ENCODE measurements around the gene RCE1.

The RCE1 gene

GRCh38 chr11:66886671-66887221, 43.5 kb downstream of the RCE1 start:
- no peak for DNase-seq (ENCODE audit: low spot score)
- no peak for TF ChIP-seq CTCF (IDR thresholded peaks at IDR 0.05; ENCODE audit: extremely low read depth, missing control alignments)

GRCh38 chr11:66887526-66887925, 44.3 kb downstream of the RCE1 start:
- DNase-seq (ENCODE audit: low spot score) = no peak

GRCh38 chr11:66888282-66888681, 45.0 kb downstream of the RCE1 start:
- DNase-seq (ENCODE audit: low spot score) = no peak
- TF ChIP-seq CTCF (IDR thresholded peaks at IDR 0.05; ENCODE audit: extremely low read depth, missing control alignments) = no peak

More at GRCh38 chr11:66887526-66887925, 44.3 kb downstream of the RCE1 start:
- TF ChIP-seq CTCF (IDR thresholded peaks at IDR 0.05; ENCODE audit: extremely low read depth, missing control alignments) = no peak

GRCh38 chr11:66889960-66890359, 46.7 kb downstream of the RCE1 start:
- no peak for TF ChIP-seq CTCF (IDR thresholded peaks at IDR 0.05; ENCODE audit: extremely low read depth, missing control alignments)
- DNase-seq (ENCODE audit: low spot score) = no peak

- TF ChIP-seq CTCF (IDR thresholded peaks at IDR 0.05; ENCODE audit: extremely low read depth, missing control alignments) = no peak
- DNase-seq (ENCODE audit: low spot score) = peak; percentile 88
Measured at GRCh38 chr11:66891851-66892660, 48.8 kb downstream of the RCE1 start.

- no peak for DNase-seq (ENCODE audit: low spot score)
- no peak for TF ChIP-seq CTCF (IDR thresholded peaks at IDR 0.05; ENCODE audit: extremely low read depth, missing control alignments)
Measured at GRCh38 chr11:66892911-66893310, 49.7 kb downstream of the RCE1 start.

GRCh38 chr11:66894141-66894540, 50.9 kb downstream of the RCE1 start:
- TF ChIP-seq CTCF (IDR thresholded peaks at IDR 0.05; ENCODE audit: extremely low read depth, missing control alignments) = no peak
- no peak for DNase-seq (ENCODE audit: low spot score)
